A673 (cell line): Measurements from ENCODE around the gene SKP1. TPM values are rescaled to one million over a fixed set of nuclear protein-coding genes. Genes with fewer than 3 reads are reported as not detected.

ENCODE experiments used
- BruUV-seq: library from RNA; stranded (reverse); fragments of 400-500 nt; replicated peaks from 2 replicates; lab custom pipeline; 2021; lab: Mats Ljungman, UMichigan
- CTCF ChIA-PET: fragments of 300-600 bp; sonication (Branson Sonifier 250); formaldehyde crosslinking; loops from one replicate; lab custom pipeline; 2022; ENCODE audit warnings: antibody characterized with exemption; lab: Charles Lee
- POLR2A ChIA-PET: fragments of 300-600 bp; sonication (Branson Sonifier 250); formaldehyde crosslinking; loops from one replicate; lab custom pipeline; 2022; ENCODE audit warnings: antibody characterized with exemption; ENCODE audit not compliant: low non-redundant PET; lab: Charles Lee
- DNase-seq: peaks from one replicate; pipeline ENCODE4 v3.0.0-alpha.2; 2015; ENCODE audit warnings: low spot score
- H3K27ac ChIP-seq: fragments of 200-600 bp; sonication (generic); 2 replicates; pipeline ENCODE4 v1.5.1; 2016; ENCODE audit warnings: mixed run types, low read depth, mild to moderate bottlenecking, mixed read lengths, antibody characterized with exemption, low read length; ENCODE audit not compliant: poor library complexity, severe bottlenecking
- H3K27me3 ChIP-seq: fragments of 200-600 bp; sonication (generic); replicated peaks from 2 replicates; pipeline ENCODE4 v1.6.1; 2017; ENCODE audit warnings: mixed run types, low read depth, mild to moderate bottlenecking, mixed read lengths, antibody characterized with exemption, low read length; ENCODE audit not compliant: insufficient read depth, poor library complexity
- H3K36me3 ChIP-seq: fragments of 200-600 bp; sonication (generic); 2 replicates; pipeline ENCODE4 v1.6.1; 2016; ENCODE audit warnings: mixed run types, mild to moderate bottlenecking, mixed read lengths, antibody characterized with exemption, low read length; ENCODE audit not compliant: insufficient read depth, poor library complexity, severe bottlenecking
- H3K4me1 ChIP-seq: fragments of 200-600 bp; sonication (generic); 2 replicates; pipeline ENCODE4 v1.6.1; 2017; ENCODE audit warnings: mixed run types, mild to moderate bottlenecking, mixed read lengths, antibody characterized with exemption, low read length; ENCODE audit not compliant: insufficient read depth, poor library complexity, severe bottlenecking
- H3K4me3 ChIP-seq: fragments of 200-600 bp; sonication (generic); 2 replicates; pipeline ENCODE4 v1.5.1; 2016; ENCODE audit warnings: low read depth, mixed run types, mild to moderate bottlenecking, mixed read lengths, low read length; ENCODE audit not compliant: poor library complexity, severe bottlenecking
- H3K9me3 ChIP-seq: fragments of 200-600 bp; sonication (generic); 2 replicates; pipeline ENCODE4 v1.6.1; 2016; ENCODE audit warnings: mixed run types, low read depth, mild to moderate bottlenecking, mixed read lengths, antibody characterized with exemption, low read length; ENCODE audit not compliant: poor library complexity, severe bottlenecking
- EZH2 ChIP-seq: fragments of 200-600 bp; sonication (generic); IDR thresholded peaks from 2 replicates; pipeline ENCODE4 v1.6.1; 2017; ENCODE audit warnings: borderline replicate concordance, low read depth, mild to moderate bottlenecking, mixed read lengths, antibody characterized with exemption, low read length; ENCODE audit not compliant: poor library complexity, severe bottlenecking
- intact Hi-C: fragments of 100-400 bp; cut with micrococcal nuclease; formaldehyde crosslinking; loops from one replicate; pipeline ENCODE4 v1.10.0; 2022; ENCODE audit not compliant: unreplicated experiment
- total RNA-seq: library from RNA; stranded (reverse); gene quantifications from 2 replicates; pipeline ENCODE4 v1.2.3, GENCODE V29; 2021
- TF ChIP-seq, protein P1 (sequence below): fragments of 300-800, 200-600 bp; sonication (generic); conservative IDR thresholded peaks from 2 replicates; pipeline ENCODE4 v1.5.1; 2017; ENCODE audit warnings: low read depth, mild to moderate bottlenecking, antibody characterized with exemption, low read length, moderate library complexity, mixed read lengths

SKP1 gene
- total RNA-seq, 1 experiment from 2014 or later, result 465 TPM

DNA sequence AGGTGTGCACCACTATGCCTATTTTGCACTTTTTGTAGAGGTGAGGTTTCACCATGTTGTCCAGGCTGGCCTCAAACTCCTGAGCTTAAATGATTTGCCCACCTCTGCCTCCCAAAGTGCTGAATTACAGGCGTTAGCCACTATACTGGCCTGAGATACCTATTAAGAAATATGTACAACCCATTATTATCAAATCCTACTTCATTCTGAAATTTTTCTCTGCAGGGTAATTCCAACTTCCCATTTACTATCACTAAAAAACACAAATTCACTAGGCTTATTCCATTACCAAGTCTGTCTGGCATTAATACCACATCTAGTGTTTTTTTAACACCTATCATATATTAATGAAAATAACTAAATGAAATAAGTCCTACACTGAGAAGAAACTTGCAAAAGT, 30.9 kb upstream of the SKP1 start:
- peaks cover 19% of the 10 kb centered on the region for H3K4me1 ChIP-seq
- H3K36me3 ChIP-seq, result peaks cover 30% of the 10 kb centered on the region
- BruUV-seq, result no TSS peak
- H3K27ac ChIP-seq, result no peak overlapping the region
- CTCF ChIA-PET, result no interaction called here
- intact Hi-C loops, result no loop called here
- POLR2A ChIA-PET, result no interaction called here
- no peaks in the 10 kb centered on the region for H3K27me3 ChIP-seq
- no peak for DNase-seq
- TF ChIP-seq, protein P1, sequence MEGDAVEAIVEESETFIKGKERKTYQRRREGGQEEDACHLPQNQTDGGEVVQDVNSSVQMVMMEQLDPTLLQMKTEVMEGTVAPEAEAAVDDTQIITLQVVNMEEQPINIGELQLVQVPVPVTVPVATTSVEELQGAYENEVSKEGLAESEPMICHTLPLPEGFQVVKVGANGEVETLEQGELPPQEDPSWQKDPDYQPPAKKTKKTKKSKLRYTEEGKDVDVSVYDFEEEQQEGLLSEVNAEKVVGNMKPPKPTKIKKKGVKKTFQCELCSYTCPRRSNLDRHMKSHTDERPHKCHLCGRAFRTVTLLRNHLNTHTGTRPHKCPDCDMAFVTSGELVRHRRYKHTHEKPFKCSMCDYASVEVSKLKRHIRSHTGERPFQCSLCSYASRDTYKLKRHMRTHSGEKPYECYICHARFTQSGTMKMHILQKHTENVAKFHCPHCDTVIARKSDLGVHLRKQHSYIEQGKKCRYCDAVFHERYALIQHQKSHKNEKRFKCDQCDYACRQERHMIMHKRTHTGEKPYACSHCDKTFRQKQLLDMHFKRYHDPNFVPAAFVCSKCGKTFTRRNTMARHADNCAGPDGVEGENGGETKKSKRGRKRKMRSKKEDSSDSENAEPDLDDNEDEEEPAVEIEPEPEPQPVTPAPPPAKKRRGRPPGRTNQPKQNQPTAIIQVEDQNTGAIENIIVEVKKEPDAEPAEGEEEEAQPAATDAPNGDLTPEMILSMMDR, result no peak
- TF ChIP-seq EZH2, result no peak
- no peak overlapping the region for H3K4me3 ChIP-seq
- H3K9me3 ChIP-seq, result peaks cover 5% of the 10 kb centered on the region

DNA sequence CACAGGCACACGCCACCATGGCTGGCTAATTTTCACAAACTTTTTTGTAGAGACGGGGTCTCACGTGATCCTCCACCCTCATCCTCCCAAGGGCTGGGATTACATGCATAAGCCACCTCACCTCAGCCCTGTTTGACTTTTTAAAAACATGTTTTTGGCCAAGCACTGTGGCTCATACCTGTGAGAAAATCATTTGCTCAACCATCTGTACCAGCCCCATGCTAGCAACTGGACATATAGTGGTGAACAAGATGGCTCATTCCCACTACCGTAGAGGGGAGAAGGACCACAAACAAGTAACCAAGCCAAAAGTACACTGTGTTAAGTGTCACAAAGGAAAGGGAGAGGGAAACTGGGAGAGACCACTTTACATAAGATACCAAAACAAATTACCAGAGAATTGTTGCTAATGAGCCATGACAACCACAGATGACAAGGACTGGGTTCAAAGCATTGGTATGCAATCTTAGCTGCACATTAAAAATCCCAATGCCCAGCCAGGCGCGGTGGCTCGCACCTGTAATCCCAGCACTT, 29.9 kb upstream of the SKP1 start:
- no peak for TF ChIP-seq EZH2
- TF ChIP-seq, protein P1, result no peak
- POLR2A ChIA-PET, result no interaction called here
- no peak overlapping the region for H3K27ac ChIP-seq
- H3K27me3 ChIP-seq, result no peaks in the 10 kb centered on the region
- peaks cover 19% of the 10 kb centered on the region for H3K4me1 ChIP-seq
- intact Hi-C loops, result no loop called here
- no peak for DNase-seq
- peaks cover 33% of the 10 kb centered on the region for H3K36me3 ChIP-seq
- CTCF ChIA-PET, result no interaction called here
- no peak overlapping the region for H3K4me3 ChIP-seq
- no TSS peak for BruUV-seq
- H3K9me3 ChIP-seq, result no peaks in the 10 kb centered on the region

DNA sequence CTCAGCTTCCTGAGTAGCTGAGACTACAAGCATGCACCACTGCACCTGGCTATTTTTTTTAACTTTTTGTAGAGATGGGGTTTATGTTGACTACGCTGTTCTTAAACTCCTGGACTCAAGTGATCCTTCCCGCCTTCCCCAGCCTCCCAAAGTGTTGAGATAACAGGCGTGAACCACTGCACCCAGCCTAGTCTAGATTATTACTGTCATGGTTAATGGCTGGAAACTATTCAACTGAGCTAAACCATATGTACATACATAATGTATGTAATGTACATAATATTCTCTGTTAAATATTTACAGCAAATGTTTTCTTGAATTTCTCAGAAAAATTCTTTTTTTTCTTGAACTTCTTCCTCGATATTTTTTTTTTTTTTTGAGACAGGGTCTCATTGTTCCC, 27.8 kb upstream of the SKP1 start:
- peaks cover 54% of the 10 kb centered on the region for H3K36me3 ChIP-seq
- H3K9me3 ChIP-seq, result no peaks in the 10 kb centered on the region
- TF ChIP-seq, protein P1, result no peak
- TF ChIP-seq EZH2, result no peak
- no peak overlapping the region for H3K4me3 ChIP-seq
- intact Hi-C loops, result no loop called here
- ChIA-PET CTCF (no interaction called here), POLR2A (no interaction called here)
- H3K27ac ChIP-seq, result no peak overlapping the region
- H3K27me3 ChIP-seq, result no peaks in the 10 kb centered on the region
- peaks cover 11% of the 10 kb centered on the region for H3K4me1 ChIP-seq
- BruUV-seq, result no TSS peak
- DNase-seq, result no peak
